AG09319 (cell line): Measurements from ENCODE around the gene LRRC66.

ENCODE experiments used
- DNase-seq: peaks from one replicate; pipeline ENCODE4 v3.0.0-alpha.2; 2010; ENCODE audit warnings: low read depth; ENCODE audit errors: extremely low read depth
- TF ChIP-seq, protein P1 (sequence below): IDR thresholded peaks from 2 replicates; pipeline ENCODE4 v1.5.1; 2011; ENCODE audit warnings: low read depth, mild to moderate bottlenecking, inconsistent platforms, low read length, moderate library complexity

Gene LRRC66

DNA sequence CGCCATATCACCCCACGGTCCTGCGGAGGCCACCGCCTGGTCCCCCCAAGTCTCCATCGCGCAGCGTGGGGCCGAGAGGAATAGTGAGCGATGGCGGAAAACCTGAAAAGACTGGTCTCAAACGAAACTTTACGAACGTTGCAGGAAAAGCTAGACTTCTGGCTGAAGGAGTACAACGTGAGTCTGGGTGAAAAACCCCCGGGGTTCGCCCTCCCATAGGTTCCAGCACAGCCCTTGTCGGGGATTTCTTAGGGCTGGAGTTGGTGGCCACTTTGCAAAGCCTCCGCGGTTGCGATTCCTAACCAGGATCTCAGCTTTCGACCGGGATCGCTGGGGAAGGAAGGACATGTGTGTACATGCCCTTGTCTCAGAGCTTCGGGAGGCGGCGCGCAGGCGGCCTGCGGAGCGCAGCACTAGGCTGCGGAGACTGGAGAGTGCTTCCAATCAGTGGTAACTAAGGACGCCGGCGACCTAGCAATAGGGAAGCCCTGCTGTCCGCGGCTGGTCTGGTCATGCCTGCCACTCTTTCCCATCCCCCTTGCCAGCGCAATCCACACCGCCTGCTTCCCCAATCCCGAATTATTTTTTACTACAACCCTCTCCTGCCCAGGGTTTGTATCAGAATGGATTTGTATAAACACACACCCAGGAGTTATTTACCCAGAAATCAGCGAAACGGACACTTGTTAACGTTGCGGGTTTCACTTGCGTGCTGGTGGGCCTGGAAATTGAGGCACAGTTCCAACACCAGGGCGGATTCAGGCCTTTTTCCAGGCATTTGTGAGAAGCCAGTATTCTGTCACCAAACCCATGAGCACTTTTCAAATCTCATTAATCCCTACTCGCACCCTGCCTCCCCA, 31.7 kb upstream of the LRRC66 start:
- TF ChIP-seq, protein P1, sequence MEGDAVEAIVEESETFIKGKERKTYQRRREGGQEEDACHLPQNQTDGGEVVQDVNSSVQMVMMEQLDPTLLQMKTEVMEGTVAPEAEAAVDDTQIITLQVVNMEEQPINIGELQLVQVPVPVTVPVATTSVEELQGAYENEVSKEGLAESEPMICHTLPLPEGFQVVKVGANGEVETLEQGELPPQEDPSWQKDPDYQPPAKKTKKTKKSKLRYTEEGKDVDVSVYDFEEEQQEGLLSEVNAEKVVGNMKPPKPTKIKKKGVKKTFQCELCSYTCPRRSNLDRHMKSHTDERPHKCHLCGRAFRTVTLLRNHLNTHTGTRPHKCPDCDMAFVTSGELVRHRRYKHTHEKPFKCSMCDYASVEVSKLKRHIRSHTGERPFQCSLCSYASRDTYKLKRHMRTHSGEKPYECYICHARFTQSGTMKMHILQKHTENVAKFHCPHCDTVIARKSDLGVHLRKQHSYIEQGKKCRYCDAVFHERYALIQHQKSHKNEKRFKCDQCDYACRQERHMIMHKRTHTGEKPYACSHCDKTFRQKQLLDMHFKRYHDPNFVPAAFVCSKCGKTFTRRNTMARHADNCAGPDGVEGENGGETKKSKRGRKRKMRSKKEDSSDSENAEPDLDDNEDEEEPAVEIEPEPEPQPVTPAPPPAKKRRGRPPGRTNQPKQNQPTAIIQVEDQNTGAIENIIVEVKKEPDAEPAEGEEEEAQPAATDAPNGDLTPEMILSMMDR: no peak; the same call in 1 of the 2 replicates
- DNase-seq: peak; percentile 81

DNA sequence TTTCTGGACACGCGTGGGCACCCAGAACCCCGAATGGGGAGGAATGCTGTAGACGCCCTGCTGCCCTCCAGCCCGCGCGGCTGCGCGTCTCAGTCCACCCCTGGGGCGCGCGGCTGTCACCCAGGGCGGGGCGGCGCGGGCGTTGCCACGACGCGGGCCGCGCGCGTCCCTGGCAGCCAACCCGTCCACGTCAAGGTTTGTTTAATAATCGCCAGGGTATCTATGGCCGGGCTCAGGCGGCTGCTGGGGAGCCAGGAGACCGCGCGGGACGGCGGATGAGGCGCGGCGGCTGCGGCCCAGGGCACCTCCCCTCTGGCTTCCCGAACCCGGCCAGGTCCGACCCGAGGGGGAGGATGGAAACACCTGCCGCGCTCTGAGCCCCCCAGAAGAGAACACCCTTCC, 31.1 kb upstream of the LRRC66 start, which contains the start of gene SPATA18:
Gene SPATA18 (plus strand): TSS at position 92 of the 402 bp plus-strand sequence. CDS start 401 bp downstream, outside the sequence.
- TF ChIP-seq, protein P1: no peak

GRCh38 chr4:52049266-52049665, 29.1 kb upstream of the LRRC66 start:
- DNase-seq: no peak
- TF ChIP-seq, protein P1: no peak

More for the DNA sequence above, 31.1 kb upstream of the LRRC66 start, which contains the start of gene SPATA18:
- no peak for DNase-seq

DNA sequence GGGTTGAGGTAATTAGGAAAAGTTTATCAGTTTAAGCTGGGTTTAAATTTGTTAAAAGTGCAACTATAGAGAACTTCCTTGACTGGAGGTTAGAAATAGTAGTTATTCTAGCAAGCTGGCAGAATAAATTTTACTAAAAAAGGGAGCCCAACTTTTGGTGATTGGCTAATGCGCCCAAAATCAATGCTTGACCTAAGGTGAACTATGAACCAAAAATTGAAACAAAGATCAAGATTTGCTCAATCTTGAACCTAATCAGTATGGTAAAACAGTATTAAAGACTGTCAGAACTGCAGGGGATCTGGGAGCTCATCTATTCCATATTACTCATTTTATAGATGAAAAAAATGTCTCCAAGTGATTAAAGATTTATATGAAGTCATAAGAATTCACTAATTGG, 24.9 kb upstream of the LRRC66 start:
- TF ChIP-seq, protein P1: no peak

DNA sequence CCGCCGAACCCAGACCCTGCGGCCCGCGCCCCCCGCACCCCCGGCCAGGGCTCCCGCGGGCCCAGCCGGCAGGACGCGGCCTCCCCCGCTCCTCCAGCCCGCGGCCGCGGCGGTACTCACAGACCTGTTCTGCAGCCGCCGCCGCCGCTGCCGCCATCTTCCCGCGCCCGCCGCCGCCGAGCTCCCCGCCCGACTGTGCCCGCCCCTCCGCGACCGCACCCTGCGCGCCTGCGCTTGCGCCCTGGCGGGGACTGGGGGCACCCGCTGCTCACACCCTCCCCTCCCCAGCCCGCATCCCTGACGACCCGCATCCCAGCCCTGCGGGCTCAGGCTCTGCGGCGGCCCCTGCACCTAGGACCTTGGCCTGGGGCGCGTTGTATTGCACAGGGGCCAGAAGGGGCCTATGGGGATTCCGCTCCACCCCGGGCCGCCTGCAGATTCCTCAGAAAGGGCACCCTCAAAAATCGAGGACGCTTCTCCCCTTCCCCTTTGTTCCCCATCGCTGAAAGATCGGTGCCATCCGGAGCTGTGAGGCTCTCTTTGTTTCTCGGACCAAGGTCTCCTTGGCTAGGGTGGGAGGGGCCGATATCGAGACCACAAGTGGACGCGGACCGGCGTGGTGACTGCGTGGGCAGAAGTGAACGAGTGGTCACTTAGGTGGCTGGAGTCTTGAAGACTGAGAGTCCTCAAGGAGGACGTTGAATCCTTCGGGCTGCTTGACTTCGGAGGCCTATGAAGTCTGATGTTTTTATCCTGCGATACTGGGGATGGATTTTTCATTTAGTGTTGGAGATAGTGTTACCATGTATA, 18.1 kb upstream of the LRRC66 start, which contains the start of gene SGCB:
Gene SGCB (minus strand): TSS at position 197 of the 810 bp plus-strand sequence. CDS start 40 bp downstream, at position 157.
- DNase-seq: no peak
- TF ChIP-seq, protein P1: no peak

More for the DNA sequence above, 24.9 kb upstream of the LRRC66 start:
- no peak for DNase-seq

GRCh38 chr4:52037689-52038102, 17.5 kb upstream of the LRRC66 start:
- TF ChIP-seq, protein P1: no peak
- DNase-seq: no peak
